GM19455 (cell line): ENCODE data around the gene EPHB1.

Source experiments
- ATAC-seq: cut with Tn5 transposase; IDR thresholded peaks from one replicate; pipeline ENCODE4 v1.9.1; 2021; ENCODE audit not compliant: unreplicated experiment

EPHB1 gene

DNA sequence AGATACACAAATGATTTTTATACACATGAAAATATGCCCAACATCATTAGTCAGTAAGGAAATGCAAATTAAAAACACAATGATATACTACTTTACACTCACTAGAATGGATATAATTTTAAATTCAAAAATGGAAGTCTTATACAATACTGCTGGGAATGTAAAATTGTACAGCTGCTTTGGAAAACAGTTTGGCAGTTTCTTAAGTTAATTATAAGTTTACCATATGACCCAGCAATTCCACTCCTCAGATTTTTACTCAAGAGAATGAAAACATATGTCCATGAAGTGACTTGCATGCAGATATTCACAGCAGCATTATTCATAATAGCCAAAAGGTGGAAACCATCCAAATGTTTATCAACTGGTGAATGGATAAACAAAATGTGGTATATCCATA is 281.3 kb downstream of the EPHB1 start:
- no peak for ATAC-seq

DNA sequence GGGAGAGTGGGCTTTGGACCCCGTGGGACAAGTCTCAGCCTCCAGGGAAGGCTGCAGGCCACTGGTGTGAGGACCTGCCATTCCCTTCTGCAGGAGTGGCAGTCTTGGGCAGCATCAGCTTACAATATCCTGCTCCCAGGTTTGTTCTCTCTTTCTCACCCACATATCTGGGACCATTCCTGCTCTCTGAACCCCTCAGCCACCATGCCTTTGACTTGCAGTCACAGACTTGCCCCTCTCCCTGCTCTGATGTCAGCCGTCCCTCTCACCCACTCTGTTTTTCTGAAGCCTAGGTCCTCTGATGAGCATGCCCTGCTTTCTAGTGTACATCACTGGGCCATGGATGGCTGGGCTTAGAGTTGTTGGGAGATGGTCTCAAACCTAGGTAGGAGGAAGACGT is 282.1 kb downstream of the EPHB1 start:
- ATAC-seq: no peak

DNA sequence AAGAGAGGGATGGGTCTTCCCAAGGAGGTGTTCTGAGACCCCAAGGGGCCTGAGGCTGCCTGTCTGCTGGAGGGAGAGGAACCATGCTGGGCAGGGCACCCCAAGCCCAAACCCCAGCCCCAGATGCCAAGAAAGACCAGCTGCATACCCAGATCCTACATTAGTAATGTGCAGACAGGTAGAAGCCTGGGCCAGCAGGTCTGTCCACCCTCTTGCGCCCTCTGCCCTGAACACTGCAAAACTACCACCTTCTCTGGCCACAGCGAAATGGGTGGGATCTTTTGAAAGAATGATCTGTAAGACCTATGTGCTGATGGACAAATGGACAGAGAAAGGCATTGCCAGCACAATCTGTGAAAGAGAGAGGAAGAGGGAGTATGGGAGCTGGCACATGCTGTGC is 283.2 kb downstream of the EPHB1 start:
- ATAC-seq: no peak

DNA sequence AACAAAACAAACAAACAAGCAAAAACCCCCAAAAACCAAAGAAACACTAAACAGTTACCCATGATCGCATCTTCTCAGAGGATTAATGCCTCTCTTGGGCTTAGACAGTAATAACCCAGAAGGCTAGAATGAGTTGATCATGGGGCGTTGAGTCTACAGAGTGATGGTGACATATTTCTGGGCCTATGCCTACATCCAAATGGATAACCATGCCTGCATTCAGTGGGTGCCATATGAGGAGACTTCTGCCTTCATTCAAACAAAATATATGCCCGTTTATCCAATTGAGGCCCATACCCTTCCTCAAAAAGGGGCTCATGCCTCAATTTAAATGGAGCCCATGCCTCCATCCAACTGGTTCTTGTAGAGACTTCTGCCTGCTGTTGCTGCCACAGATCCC is 284.0 kb downstream of the EPHB1 start:
- ATAC-seq: no peak

DNA sequence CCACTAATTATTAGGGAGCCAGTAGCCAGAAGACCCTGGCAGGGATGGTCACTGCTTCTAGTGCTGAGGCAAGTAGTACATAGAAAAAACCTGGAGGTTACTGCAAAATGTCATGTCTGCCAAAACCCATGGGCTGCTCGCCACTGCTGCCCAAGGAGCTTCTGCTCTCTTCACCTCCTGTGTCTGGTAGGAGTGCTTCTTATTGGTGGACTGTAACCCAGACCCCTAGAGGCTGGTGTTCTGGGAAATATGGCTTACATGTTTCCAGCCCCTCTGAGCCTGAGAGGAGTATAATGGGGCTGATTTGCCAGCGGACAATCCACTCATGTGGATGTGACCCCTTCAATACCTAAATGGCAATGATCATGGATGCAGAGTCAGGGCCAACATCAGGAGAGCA is 286.4 kb downstream of the EPHB1 start:
- ATAC-seq: no peak

DNA sequence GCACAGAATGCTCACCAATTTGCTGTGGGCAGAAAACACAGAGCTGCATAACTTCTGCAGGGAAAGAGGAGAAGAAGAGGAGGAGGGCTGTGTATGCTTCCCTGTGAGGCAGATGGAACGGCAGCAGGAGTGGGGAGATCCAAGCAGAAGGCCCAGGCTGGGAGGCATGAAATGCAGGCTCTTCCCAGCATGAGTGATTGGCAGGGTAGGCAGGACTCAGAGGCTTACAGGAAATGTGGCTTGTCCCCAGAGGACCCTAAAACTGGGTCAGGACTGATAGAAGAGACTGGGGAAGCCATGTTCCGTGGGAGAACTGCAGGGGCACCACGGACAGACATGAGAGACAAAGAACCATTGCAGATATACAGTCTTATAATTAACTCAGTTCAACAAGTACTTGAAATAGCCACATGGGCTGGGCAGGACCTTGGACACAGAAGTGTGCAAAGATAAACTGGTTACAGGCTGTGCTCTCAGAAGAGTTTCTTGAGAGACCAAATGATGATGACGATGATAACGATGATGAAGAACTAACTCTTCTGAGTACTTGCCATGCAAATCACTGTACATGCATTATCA is 286.9 kb downstream of the EPHB1 start:
- no peak for ATAC-seq

DNA sequence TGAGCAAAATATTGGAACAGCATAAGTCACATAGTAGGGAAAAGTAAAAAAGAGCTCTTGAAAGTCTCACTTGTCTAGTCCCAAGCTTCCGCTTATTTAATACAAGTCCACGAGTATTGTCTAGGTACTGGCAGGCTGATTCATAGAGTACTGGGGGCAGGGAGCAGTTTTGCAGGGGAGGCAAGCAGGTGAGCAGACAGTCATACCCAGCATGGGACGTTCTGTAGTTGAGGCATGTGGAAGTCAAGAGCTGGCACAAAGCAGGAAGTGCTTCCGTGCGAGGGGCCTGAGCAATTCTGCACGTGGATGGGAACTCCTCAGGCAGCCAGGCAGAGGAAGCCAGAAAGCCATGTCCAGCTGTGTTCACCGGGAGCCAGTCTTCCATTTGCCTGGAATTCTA is 287.6 kb downstream of the EPHB1 start:
- no peak for ATAC-seq

DNA sequence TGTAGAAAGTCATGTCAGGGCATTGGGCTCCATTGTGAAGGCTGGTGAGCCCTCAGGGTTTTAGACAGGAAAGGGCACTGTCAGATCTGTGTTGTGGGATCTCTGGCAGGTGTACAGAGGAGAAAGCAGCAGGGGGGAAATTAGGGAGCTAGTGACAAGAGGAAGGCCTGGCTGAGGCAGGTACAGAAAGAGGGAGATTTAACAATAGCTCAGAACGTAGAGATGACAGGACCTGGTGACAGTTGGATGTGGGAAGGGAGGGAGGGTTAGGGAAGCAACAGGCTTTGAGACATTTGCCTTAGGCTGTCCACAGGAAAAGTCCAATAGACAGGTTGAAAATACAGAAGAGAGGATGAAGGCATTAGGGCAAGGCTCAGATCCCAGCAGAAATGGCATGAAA is 288.1 kb downstream of the EPHB1 start:
- ATAC-seq: no peak

DNA sequence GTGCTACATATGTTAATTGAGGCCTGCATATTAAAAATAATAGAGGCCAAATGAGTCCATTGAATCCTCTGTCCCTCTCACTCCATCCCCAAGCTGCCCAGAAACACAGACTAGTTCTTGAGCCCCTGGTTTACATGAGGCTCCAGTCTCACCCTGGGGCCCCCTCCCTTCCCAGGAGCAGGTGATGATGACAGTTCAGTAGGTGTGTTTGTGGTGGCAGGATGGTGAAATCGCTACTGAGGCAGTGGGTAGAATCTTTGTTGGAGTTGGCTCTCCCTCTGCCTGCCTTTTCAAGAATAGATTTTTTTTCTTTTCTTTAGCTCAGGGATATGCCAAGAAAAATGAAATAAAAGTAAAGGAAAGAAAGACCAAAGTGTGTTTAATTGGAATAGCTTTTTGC is 288.7 kb downstream of the EPHB1 start:
- no peak for ATAC-seq

DNA sequence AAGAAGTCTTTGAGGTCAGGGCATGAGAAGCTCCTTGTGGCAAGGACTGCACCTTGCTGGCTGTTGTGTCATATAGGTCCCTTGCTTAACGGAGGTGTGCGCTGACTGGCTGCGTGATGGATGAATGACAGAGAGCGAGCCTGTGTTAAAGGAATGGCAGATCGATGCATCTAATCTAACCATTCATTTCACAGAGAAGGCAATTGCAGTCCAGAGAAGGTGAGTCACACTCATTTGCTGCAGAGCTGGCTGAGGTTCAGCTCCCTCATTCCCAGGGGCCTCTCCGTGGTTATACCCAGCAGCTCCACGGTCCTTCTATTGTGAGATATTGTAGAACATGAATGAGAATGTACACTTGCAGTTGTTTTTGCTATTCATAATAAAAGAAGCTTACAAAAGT is 289.3 kb downstream of the EPHB1 start:
- ATAC-seq: no peak

DNA sequence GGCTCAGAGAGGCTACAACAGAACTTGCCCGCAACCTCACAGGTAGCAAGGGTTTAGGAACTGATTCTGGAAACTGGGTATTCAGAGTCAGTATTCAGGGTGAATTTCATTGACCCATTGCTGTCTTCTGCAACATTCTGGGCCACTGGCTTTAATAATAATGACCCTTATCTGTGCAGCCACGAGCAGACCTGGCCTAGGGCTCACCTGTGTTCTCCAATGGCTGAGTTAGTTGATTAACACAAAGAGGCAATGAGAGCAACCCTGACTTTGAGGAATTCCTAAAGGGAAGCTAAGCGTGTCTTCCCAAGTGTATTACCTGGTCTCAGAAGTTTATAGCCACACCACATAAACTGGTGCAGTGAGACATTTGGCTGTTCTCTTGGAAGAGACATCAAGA is 289.9 kb downstream of the EPHB1 start:
- ATAC-seq: no peak

DNA sequence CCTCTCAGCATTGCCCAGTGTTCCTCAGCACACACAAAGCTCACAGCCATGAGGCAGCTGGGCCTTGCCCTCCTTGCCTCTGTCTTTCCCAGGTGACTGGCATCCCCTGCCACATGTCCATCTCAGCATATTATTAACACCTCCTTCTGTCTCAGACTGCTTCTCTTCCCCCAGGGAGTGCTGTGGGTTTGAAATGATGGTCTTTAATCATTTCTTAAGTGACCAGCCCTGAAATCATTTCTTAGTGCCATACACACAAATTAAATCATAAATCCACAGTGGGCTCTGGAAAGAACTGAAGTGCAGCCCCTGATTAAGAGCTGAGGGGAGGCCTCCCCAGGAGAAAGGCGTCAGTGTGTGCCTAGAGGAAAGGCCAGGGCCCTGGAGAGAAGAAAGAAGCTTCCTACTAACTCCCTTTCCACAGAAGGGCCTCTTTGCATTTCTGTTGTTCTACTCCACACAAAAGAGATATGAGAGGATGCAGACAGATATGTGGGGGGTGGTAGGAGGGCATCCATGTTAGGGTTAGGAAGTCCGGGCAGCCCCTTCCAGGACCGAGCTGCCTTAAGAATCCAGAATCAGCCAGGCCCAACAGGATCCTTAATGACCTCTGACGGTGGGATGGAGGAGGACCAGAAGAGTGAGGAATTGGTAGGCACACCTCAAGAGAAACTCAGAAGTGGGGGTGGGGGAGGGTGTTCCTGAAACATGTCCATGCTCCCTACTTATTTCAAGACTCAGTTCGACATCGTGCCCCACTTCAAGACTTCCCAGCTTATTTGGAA is 290.8 kb downstream of the EPHB1 start:
- no peak for ATAC-seq

DNA sequence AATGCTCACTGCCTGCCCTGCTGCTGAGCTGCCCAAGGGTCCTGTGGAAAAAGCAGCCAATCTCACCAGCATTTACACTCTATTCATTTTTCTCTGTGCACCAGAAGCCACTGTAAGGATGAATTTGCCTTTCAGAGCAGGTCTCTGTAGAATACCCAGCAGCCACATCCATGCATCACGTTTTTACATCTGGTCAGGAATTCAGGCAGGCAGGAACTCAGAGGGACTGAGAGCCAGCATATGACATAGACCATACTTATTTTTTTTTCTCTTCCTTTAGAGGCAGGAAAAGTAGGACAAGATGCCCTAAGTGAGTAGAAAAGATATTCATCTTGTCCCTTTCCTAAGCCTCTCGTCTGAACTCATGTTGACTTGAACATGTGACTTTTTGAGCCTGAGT is 292.7 kb downstream of the EPHB1 start:
- no peak for ATAC-seq

DNA sequence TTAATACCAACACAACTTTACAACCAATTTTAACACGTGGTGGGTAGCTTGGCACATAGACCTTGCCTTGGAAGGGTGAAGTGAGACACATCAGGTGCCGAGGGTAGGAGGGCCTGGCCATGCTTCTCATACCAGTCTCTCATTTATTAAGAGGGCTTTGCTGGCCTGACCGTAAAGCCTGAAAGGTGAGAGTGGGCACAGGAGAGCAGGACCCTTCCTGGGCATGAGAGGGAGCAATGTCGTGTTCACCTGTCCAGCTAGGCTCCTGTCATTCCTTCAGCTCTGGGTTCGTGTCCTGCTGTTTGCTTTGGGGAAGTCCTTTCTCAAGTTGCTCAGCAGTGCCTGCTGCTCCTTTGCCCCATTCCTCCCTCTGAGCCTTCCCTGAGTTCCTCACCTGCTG is 294.4 kb downstream of the EPHB1 start:
- ATAC-seq: no peak

DNA sequence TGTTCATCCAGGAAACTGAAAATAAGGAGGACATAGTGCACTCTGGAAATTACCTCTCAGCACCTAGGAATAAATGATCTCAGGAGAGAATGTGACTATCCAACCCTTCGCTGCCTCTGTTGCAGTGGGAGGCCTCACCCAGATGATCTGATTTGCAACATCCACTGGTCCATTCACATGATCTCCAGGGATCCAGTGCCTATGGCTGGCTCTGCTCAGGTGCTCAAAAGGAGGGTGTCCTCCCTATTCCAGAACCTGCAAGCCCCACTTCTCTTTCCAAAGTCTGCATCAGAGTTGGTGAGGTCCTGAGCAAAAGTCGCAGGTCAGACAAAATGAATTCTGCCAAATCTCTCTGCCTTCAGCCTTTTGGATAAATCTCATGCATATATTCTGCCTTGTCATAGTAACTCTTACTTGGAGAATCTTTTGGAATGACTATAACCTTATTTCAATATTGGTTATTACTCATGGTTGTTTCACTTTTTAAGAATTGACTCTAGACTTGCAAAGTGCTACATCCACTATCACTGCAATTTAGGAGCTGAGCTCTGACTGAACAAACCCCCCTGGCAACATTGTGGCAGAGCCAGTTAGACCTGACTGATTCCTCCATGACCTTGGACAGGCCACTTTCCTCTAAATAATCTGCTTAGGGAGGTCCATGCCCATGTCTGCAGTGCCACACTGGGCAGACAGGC is 295.1 kb downstream of the EPHB1 start:
- ATAC-seq: no peak

DNA sequence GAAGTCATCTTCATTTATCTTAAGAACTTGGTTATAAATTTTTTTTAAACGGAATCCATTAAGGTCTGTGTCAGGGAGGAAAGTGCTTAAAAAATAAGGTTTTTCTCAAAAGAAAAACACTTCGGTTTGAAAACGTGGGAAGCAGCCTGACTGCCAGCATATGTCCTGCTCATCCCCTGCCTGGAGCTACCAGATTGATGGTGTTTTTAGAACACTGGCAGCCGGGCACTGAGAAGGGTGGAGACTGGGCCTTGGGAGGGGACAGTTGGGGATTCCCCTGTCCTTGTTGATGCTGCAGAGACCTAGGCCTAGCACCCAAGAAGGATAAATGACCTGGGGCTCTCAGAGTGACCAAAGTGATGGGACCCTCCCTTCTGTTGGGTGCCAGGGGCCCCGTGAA is 296.9 kb downstream of the EPHB1 start:
- ATAC-seq: no peak

DNA sequence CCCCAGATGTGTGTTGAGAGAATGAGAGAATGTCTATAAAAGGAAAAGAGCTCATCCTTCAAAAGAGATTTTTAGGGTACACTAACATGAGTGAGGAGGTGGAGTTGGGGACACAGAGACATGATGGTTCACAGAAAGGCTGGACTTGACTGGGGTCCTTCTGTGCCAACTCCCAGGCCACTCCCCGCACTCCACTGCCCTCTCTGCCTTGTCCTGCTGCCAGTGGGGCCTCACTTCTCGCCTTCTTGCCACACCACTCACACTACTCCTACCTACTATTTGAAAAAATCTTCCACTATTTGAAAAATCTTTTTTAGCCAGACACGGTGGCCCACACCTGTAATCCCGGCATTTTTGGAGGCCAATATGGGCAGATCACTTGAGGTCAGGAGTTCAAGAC is 298.1 kb downstream of the EPHB1 start:
- no peak for ATAC-seq

DNA sequence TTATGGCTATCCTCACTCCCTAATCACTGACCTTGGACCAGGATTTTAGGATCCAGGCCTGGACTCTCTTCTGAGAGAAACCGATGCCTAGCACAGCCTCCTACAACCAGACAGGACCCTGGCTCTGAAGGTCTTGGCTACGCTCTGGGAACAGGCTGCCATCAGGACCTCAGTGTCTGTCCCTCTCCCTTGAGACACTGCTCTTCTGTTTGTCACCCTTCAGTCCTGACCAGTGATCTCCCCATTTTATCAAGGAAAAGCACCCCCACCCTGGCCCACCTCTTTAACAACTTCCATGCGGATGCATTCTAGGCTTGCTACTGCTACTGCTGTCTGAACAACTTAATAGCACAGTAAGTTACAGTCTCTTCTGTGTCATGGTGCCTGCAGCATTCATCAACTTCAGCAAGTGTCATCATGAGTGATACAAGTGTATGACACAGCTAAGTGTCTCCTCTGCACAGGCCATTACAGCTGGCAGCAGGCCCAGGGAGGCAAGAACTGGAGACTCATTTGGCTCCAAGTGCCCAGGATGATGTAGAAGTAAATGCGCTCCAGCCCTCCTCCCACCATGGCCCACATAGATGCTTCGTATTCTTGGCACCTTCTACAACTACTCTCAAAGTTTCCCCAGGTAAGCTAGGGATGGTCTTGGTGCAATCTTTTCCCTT is 302.4 kb downstream of the EPHB1 start:
- ATAC-seq: no peak

DNA sequence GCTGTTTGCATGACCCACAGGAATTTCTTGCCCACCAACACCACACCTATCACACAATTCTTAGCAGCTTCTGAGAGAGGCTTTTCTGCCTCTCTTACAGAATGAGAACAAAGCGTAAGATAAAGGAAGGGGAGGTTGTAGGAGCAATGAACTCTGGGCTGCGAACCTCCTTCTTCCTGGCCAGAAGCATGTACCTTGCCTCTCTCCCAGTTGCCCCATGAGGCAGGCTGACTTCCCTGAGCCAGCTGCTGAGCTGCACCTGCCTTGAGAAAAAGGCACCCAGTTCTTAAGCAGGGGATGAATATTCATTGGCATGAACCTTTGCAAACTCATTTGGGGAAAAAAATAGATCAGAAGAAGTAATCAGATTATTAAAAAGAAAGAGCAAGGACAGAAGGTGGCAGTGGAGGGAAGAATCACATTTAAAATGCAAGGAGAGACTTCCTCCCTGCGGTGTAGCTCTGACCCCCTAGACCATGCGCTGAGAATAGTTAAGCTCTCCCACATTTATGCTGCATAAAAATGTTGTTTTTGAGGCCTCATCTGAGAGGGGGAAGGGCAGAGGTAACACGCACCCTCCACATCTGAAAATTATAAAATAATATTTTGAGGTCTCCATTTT is 304.8 kb downstream of the EPHB1 start:
- ATAC-seq: no peak

DNA sequence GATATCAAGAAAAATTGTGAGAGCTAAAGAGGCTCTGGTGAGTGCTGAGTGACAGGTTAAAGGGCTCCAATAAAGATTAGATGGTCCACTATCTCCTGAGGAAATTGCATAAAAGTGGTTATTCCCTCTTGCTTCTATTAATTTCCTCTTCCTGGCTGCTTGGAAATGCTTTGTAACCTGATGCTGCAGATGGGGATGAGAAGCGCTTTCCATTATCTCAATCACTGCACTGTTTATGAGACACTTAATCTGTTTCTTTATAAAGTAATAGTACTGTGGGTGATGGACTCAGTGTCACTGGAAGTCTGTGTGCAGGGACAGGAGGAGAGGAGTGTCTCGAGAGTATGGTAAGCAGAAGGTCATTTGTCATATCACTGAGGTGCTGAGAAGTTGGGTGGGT is 305.3 kb downstream of the EPHB1 start:
- no peak for ATAC-seq

DNA sequence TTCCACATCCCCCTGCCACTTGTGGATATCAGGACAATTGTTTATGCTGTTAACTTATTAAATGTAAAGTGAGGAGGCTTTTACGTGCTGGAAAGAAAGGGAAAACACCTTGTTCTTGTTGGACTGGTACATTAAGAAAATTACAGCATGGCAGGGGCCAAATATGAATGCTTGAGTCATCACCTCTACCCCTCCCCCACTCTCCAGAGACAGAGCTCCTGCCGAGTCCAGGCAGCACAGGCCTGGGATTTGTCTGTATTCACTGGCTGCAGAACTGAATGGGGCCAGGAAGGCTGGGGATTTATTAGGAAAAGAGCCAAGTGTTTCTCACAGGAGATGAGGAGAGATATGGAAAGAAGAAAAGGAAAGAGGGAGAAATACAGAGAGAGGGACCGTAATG is 308.9 kb downstream of the EPHB1 start:
- ATAC-seq: no peak
